NCI-H2196 treated with DMSO at 0.1 percent for 48 hours (cell line): ENCODE results near the gene PTTG1IP.
"Not testable (repeated sequence)": the region's sequence is repeated elsewhere in the genome, so short reads cannot be mapped to it uniquely, and the experiment has no call there.

Source experiments
- DNase-seq: peaks from one replicate; lab custom pipeline; 2025; ENCODE audit not compliant: unreplicated experiment; lab: John Stamatoyannopoulos, UW

The PTTG1IP gene

GRCh38 chr21:44847261-44848056 is 26.0 kb downstream of the PTTG1IP start:
- no peak for DNase-seq

- no peak for DNase-seq
Measured at GRCh38 chr21:44846485-44847260, 26.8 kb downstream of the PTTG1IP start.

GRCh38 chr21:44846224-44846484 is 27.3 kb downstream of the PTTG1IP start:
- no peak for DNase-seq

- no peak for DNase-seq
Measured at GRCh38 chr21:44845418-44846223, 27.9 kb downstream of the PTTG1IP start.

GRCh38 chr21:44844256-44844655 is 29.2 kb downstream of the PTTG1IP start:
- no peak for DNase-seq

- DNase-seq = no peak
Measured at GRCh38 chr21:44842721-44843445, 30.6 kb downstream of the PTTG1IP start.

GRCh38 chr21:44842087-44842486 is 31.4 kb downstream of the PTTG1IP start:
- no peak for DNase-seq

GRCh38 chr21:44840771-44841170 is 32.7 kb downstream of the PTTG1IP start:
- DNase-seq = no peak

- DNase-seq = no peak
Measured at GRCh38 chr21:44838951-44839350, 34.5 kb downstream of the PTTG1IP start.

- no peak for DNase-seq
Measured at GRCh38 chr21:44838039-44838895, 35.2 kb downstream of the PTTG1IP start.

GRCh38 chr21:44837537-44837936 is 36.0 kb downstream of the PTTG1IP start:
- DNase-seq = no peak

- no peak for DNase-seq
Measured at GRCh38 chr21:44836666-44837471, 36.6 kb downstream of the PTTG1IP start.

GRCh38 chr21:44836349-44836665 is 37.2 kb downstream of the PTTG1IP start:
- no peak for DNase-seq

GRCh38 chr21:44835647-44835973 is 37.9 kb downstream of the PTTG1IP start:
- DNase-seq = no peak

- no peak for DNase-seq
Measured at GRCh38 chr21:44834951-44835646, 38.4 kb downstream of the PTTG1IP start.

GRCh38 chr21:44834231-44834950 is 39.1 kb downstream of the PTTG1IP start:
- DNase-seq = no peak

GRCh38 chr21:44833663-44834062 is 39.8 kb downstream of the PTTG1IP start:
- DNase-seq = no peak

GRCh38 chr21:44832516-44833255 is 40.8 kb downstream of the PTTG1IP start:
- not testable (repeated sequence) for DNase-seq
